Measurements from ENCODE around the gene ITGA11.

ITGA11 gene

DNA sequence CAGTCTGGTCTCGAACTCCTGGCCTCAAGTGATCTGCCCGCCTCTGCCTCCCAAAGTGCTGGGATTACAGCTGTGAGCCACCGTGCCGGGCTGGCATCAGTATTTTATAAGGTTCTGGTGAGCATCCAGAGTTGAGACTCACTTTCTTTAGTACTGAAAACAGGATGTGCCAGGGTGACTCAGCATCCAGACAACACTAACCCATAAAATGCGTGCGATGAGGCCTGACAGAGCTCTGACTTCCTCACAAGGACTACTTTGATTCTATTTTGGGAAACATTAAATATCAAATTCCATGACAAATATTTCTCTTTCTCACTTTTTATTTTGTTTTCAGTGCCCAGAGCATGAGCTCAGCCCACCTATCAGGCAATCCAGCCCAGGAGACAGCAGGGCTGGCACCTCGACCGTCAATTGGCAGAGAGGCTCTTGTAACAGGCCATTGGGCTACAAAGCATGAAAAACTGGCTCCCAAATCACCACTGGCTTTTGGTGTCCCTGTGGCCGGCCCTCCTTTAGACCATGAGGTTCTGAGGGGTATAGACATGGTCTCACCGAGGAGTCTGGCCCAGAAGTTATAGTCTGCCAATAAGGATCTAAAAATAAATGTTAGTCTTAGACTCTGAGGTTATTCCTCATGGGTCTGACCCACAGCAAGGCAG lies 79.4 kb downstream of the ITGA11 start:
- no peak for DNase-seq

GRCh38 chr15:68349151-68349550 lies 82.8 kb downstream of the ITGA11 start:
- no peak for DNase-seq

GRCh38 chr15:68348606-68349005 lies 83.4 kb downstream of the ITGA11 start:
- DNase-seq, result no peak

GRCh38 chr15:68348081-68348480 lies 83.9 kb downstream of the ITGA11 start:
- DNase-seq, result peak; percentile 35

DNA sequence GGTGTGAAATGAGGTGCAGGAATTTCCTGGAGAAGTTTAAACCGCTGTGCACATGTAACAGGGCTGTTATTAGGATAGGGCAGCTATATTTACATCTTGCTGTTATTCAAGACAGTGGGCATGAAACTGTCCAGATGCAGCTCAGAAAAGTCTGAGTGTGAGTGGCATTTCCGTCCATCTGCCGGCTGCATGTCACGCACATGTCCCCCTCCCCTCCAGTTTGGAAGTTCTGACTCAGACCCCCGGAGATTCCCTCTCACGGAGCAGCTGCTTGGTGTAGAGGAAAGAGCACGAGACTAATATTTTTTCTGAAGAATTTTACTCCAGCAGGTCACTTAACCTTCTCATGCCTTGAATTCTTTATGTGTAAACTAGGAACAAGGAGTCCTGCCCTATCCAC lies 84.6 kb downstream of the ITGA11 start:
- peak; percentile 58 for DNase-seq

- DNase-seq, result no peak
Measured at GRCh38 chr15:68346979-68347378, 85.0 kb downstream of the ITGA11 start.

GRCh38 chr15:68345481-68345880 lies 86.5 kb downstream of the ITGA11 start:
- no peak for DNase-seq

GRCh38 chr15:68344600-68344999 lies 87.4 kb downstream of the ITGA11 start:
- DNase-seq, result no peak

- DNase-seq, result no peak
Measured at GRCh38 chr15:68343579-68344225, 88.3 kb downstream of the ITGA11 start.

DNA sequence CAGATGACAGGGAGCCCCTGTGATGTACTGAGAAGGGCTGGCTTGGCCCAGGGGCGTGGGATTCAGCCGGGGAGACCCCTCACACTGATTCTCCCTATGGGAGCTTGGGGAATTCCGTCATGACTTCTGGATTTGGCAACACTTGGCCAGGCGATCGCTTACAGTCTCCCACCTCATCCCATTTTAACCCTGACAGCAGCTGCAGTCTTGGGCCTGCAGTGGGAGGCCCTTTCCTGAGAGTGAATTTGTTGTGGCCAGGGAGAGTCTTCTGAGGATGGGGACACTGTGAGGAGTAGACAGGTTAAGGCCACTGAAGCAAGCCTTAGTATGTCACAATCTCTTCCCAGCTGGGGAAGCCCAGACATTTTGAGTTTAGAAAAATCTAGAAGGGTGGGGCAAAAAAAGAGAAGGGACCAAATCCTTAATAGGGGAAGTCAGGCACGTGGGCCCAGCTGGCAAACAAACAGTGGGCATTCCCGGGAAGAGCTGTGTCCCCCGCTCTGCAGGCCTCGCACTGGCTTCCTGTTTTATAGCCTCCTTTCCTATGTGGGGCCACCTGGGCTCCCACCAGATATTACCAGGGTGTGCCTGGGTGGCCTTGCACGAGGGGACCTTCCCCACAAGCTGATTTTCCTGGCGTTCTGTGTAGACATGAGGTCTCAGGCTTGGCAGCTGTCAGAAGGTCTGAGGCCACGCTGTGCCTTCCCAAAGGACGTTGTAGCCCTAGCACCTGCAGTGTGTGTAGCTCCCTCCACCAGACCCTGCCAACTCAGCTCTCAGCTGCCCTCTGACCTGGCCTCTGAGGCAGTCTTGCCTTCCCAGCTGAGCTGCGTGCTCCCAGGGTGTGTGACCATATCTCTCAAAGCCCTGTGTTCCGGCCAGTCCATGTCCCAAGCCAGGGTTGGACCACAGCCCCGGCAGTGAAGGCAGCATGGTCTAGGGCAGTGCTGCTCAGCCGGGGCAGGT lies 89.9 kb downstream of the ITGA11 start:
- no peak for DNase-seq

GRCh38 chr15:68340726-68341671 lies 91.0 kb downstream of the ITGA11 start:
- DNase-seq, result no peak

DNA sequence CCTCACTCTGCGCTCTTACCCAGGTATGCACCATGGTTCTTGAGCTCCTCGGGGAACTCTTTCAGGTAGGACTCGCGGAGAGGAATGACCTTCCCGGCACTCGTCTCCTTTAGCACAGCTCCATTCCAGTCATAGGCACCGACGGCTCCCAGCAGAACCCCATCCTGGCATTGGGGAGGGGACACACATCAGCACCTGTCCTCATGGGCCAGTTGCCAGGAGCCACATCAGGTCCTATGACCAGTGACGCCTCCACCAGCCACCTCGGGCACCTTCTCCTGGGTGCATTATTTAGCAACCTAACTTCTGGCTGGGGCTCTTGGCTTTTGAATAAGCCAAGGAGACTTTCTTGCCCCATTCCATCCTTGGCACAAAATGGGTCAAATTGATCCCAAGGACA lies 92.5 kb downstream of the ITGA11 start:
- DNase-seq, result no peak

GRCh38 chr15:68337826-68338225 lies 94.1 kb downstream of the ITGA11 start:
- DNase-seq, result no peak

- DNase-seq, result no peak
Measured at GRCh38 chr15:68336516-68336915, 95.4 kb downstream of the ITGA11 start.

DNA sequence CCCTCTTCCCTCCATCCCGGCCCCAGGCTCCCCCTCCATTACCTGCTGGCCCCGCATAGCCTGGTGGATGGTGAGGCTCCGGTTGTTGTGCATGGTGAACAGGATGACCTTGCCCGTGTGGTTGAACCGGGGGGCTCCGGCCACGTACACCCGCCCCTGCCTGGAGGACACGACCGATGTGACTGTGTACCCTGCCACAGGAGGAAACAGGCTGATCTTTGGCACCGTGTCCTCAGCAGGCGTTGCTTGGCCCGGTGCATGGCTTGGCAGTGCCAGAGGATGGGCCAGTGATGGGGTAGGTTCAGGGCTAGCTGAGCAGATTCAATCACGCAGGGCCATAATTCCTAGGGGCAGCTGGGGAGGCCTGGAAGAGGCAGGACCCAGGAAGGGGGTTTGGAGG lies 96.3 kb downstream of the ITGA11 start:
- DNase-seq, result no peak

- peak; percentile 66 for DNase-seq
Measured at GRCh38 chr15:68335251-68335650, 96.7 kb downstream of the ITGA11 start.

- no peak for DNase-seq
Measured at GRCh38 chr15:68334661-68335124, 97.3 kb downstream of the ITGA11 start.

GRCh38 chr15:68333775-68334470 lies 98.0 kb downstream of the ITGA11 start:
- no peak for DNase-seq

DNA sequence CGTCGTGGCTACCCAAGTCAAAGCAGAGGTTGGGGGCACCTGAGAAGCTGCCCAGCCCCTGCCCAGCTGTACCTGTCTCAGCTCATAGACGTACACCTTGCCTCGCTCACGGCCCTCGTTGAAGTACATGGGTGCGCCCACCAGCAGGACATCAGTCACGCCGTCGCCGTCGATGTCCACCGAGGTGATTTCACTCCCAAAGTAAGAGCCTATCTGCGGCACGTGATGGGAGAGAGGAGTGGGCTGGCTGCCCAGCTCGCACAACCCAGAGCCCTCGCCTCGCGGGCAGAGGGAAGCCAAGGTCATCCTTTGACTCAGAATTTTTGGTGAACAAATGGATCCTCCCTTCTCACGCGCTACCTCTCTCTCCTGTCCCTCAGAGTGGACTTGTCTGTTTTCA lies 99.7 kb downstream of the ITGA11 start:
- no peak for DNase-seq

- no peak for DNase-seq
Measured at GRCh38 chr15:68330901-68331300, 101.1 kb downstream of the ITGA11 start.

- no peak for DNase-seq
Measured at GRCh38 chr15:68330416-68330815, 101.5 kb downstream of the ITGA11 start.

GRCh38 chr15:68328964-68329363 lies 103.0 kb downstream of the ITGA11 start:
- no peak for DNase-seq
